Cerebellar cortex (tissue), 1 donor: ENCODE results near the gene PITPNM2.

Experiments
- DNase-seq: peaks from one replicate; pipeline ENCODE4 v3.0.0-alpha.2; 2015; ENCODE audit warnings: low spot score

Gene PITPNM2

DNA sequence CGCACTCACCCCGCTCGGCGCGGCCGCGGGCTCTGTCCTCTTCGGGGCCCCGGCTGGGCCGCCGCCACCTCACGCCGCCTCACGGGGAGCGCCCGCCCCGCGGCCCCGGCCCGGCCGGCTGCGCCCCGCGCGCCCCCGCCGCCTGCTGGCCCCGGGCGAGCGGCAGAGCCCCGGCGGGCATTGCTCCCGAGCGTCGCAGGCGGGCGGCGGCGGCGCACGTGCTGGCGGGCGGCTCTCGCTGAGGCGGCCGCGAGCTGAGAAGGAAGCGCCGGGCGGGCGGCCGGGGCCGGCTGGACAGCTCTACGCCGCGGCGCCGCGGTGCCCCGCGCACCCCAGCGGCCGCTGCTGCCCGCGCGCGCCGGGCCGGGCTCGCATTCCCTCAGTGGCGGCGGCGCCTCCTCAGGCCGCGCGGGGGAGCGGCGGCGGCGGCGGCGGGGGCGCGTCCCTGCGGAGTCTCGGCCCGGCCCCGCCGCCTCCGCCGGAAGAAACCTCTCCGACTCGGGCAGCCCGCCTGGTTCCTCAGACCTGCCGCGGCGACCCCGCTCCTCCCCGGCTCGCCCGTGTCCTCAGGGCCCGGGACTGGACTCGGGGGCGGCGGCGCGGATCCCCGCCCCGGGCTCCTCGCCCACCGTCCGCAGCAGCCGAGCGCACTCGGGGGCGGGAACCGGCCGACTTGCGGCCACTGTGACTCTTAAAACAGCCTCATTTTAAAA, at the start of gene PITPNM2:
Gene PITPNM2, minus strand, starts transcription at position 347 of the 713 bp plus-strand sequence. CDS start 116,500 bp downstream, outside the sequence.
- no peak for DNase-seq

DNA sequence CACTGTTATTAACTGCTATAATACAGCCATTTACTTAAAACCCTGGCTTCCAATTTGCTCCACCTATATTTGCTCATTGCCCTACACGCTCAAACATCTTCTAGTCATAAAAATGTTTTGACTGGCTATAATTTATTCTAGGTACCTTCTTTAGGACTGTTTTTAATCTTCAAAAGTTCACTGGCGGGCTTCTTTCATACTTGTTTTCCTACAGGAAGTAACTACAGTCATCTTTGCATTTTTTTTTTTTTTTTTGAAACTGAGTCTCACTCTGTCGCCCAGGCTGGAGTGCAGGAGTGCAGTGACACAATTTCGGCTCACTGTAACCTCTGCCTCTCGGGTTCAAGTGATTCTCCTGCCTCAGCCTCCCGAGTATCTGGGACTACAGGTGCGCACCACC, 49.5 kb upstream of the PITPNM2 start:
- DNase-seq = no peak

DNA sequence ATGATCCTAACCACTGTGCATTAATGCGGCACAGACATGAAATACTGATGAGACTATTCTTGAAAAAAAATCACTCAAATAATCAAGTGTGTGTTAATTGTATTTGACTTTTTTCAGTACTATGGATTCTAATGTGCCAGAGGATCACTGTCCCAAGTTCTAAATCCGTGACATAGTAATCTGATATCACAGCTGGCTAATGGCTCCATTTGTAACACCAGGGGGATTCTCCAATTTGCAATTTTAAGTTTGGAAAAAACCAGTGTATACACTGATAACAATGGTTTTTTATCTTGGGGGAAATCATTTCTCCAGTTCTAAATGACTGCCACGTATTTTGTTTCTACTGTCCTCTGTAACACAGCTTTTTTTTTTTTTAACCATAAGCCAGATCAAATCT, 49.0 kb upstream of the PITPNM2 start:
- DNase-seq = no peak

- no peak for DNase-seq
Measured at GRCh38 chr12:123187637-123188036, 36.7 kb upstream of the PITPNM2 start.

GRCh38 chr12:123180171-123180570, 29.3 kb upstream of the PITPNM2 start:
- DNase-seq = no peak

GRCh38 chr12:123171967-123172366, 21.1 kb upstream of the PITPNM2 start:
- no peak for DNase-seq

GRCh38 chr12:123167329-123167728, 16.4 kb upstream of the PITPNM2 start:
- no peak for DNase-seq

DNA sequence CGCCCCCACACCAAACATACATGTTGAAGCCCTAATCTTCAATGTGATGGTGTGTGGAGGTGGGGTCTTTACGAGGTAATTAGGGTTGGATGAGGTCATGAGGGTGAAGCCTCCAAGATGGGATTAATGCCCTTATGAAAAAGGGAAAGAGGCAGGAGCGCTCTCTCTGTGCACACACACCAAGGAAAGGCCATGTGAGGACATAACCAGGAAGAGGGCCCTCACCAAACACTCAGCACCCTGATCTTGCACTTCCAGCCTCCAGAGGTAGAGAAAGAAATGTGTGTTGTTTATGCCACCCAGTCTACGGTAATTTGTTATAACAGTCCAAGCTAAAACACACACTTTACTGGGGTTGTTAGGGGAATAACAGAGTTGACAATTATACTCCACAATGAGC, 14.6 kb upstream of the PITPNM2 start:
- DNase-seq = no peak

- DNase-seq = no peak
Measured at GRCh38 chr12:123164710-123165261, 13.9 kb upstream of the PITPNM2 start.

GRCh38 chr12:123164222-123164621, 13.3 kb upstream of the PITPNM2 start:
- DNase-seq = no peak

- DNase-seq = no peak
Measured at GRCh38 chr12:123163227-123163626, 12.3 kb upstream of the PITPNM2 start.

- no peak for DNase-seq
Measured at GRCh38 chr12:123160801-123161487, 10.1 kb upstream of the PITPNM2 start.

GRCh38 chr12:123153906-123154305, 3.0 kb upstream of the PITPNM2 start:
- DNase-seq = no peak

DNA sequence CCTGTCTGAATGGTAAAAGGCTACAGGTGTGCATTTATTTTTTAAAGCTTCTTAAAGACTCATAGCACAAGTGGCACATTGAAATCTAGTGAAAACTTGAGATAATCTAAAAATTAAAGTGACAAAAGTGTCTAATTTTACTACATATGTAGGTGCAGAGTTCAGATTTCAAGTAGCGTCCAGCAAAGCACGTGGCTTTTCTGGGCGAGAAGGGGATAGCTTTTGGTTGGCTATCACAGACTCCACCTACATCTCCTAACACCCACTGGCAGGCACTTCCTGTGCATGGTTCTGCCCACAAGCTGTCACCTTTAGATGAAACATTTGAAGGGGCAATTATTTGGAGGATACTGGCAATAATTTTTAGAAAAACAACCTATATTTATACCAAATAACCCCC, 1.9 kb upstream of the PITPNM2 start:
- DNase-seq = no peak

GRCh38 chr12:123151457-123152454, 866 bp upstream of the PITPNM2 start:
- no peak for DNase-seq

GRCh38 chr12:123150275-123150743, 581 bp downstream of the PITPNM2 start:
- no peak for DNase-seq

GRCh38 chr12:123149501-123150274, 1.2 kb downstream of the PITPNM2 start:
- DNase-seq = no peak

- DNase-seq = peak; percentile 47
Measured at GRCh38 chr12:123149088-123149487, 1.8 kb downstream of the PITPNM2 start.

DNA sequence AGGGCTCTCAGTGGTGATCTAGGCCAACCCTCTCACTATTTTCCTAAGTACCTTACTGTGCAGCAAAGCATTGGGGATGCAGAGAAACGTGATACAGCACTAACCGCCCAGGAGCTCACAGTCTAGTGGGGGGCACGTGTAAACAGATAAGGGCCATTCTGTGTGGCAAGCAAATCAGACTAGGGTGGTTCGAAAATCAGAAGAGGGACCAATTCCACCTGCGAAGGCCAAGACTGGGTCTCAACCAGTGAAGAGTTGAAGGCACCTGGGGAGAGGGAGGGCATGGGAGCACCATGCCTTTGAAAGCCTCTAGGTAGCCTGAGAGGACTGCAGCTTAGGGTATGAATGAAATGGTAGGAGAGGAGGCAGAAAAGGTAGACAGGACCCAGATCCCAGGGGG, 2.2 kb downstream of the PITPNM2 start:
- no peak for DNase-seq

DNA sequence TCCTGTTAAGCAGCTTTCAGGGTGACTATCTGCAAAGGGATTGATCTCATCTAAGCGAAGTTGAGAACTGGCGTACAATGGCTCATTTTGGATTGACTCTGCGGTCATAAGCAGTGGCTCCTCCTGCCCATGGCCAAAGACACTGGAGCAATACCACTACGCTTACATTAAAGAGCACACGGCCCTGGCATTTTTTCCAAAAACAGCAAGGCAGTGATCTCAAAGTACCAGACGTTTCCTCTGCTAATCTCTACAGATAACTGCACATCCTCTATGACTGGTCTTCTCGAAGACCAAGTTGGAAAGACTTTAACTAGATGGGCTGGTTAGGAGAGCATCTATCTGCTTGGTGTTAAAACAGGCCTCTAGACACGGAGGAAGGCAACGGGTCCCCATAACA, 2.7 kb downstream of the PITPNM2 start:
- DNase-seq = no peak

- no peak for DNase-seq
Measured at GRCh38 chr12:123145211-123145610, 5.7 kb downstream of the PITPNM2 start.
